GM19452 (cell line): ENCODE measurements around the gene DEPDC7.
"Not testable (repeated sequence)": the region's sequence is repeated elsewhere in the genome, so short reads cannot be mapped to it uniquely, and the experiment has no call there.

Source experiments
- ATAC-seq: cut with Tn5 transposase; IDR thresholded peaks from one replicate; pipeline ENCODE4 v1.9.1; 2021; ENCODE audit not compliant: unreplicated experiment

Gene DEPDC7

GRCh38 chr11:33015621-33016551 lies at the start of gene DEPDC7:
Gene DEPDC7, plus strand, starts transcription at chr11:33015878. Its CDS starts 78 bp downstream, at chr11:33015956.
- peak; percentile 63 for ATAC-seq

GRCh38 chr11:32968541-32968940 lies 47.1 kb upstream of the DEPDC7 start:
- ATAC-seq: no peak

- not testable (repeated sequence) for ATAC-seq
These were observed 43.4 kb upstream of the DEPDC7 start for GRCh38 chr11:32972233-32972632.

GRCh38 chr11:32972781-32973180 lies 42.9 kb upstream of the DEPDC7 start:
- ATAC-seq: no peak

GRCh38 chr11:32982626-32983025 lies 33.1 kb upstream of the DEPDC7 start:
- ATAC-seq: no peak

- ATAC-seq: no peak
These were observed 32.2 kb upstream of the DEPDC7 start for GRCh38 chr11:32983506-32983905.

GRCh38 chr11:32985600-32985999 lies 30.1 kb upstream of the DEPDC7 start:
- no peak for ATAC-seq

GRCh38 chr11:32987851-32988250 lies 27.8 kb upstream of the DEPDC7 start:
- ATAC-seq: no peak

GRCh38 chr11:32990481-32990880 lies 25.2 kb upstream of the DEPDC7 start:
- no peak for ATAC-seq

GRCh38 chr11:32991427-32991826 lies 24.3 kb upstream of the DEPDC7 start:
- ATAC-seq: no peak

- no peak for ATAC-seq
These were observed 23.8 kb upstream of the DEPDC7 start for GRCh38 chr11:32991898-32992297.

GRCh38 chr11:33000181-33000580 lies 15.5 kb upstream of the DEPDC7 start:
- no peak for ATAC-seq

GRCh38 chr11:33001281-33001680 lies 14.4 kb upstream of the DEPDC7 start:
- no peak for ATAC-seq

GRCh38 chr11:33001751-33002542 lies 13.7 kb upstream of the DEPDC7 start:
- ATAC-seq: no peak

GRCh38 chr11:33005175-33005574 lies 10.5 kb upstream of the DEPDC7 start:
- no peak for ATAC-seq

- ATAC-seq: no peak
These were observed 9.7 kb upstream of the DEPDC7 start for GRCh38 chr11:33006010-33006409.

- no peak for ATAC-seq
These were observed 1.9 kb upstream of the DEPDC7 start for GRCh38 chr11:33013755-33014154.

- no peak for ATAC-seq
These were observed 976 bp downstream of the DEPDC7 start for GRCh38 chr11:33016654-33017053.

GRCh38 chr11:33017478-33017877 lies 1.8 kb downstream of the DEPDC7 start:
- no peak for ATAC-seq

- no peak for ATAC-seq
These were observed 2.3 kb downstream of the DEPDC7 start for GRCh38 chr11:33017965-33018364.

- ATAC-seq: no peak
These were observed 3.2 kb downstream of the DEPDC7 start for GRCh38 chr11:33018840-33019239.

GRCh38 chr11:33021501-33021900 lies 5.8 kb downstream of the DEPDC7 start:
- no peak for ATAC-seq
